ENCODE data around the gene CCDC78. TPM values are rescaled to one million over a fixed set of nuclear protein-coding genes. Genes with fewer than 3 reads are reported as not detected.
A peak's percentile ranks its signal among the peaks of the same experiment; 100 is the strongest.

CCDC78 gene
- polyA plus RNA-seq, 1 donor from 2014 or later, result 10.7 TPM

DNA sequence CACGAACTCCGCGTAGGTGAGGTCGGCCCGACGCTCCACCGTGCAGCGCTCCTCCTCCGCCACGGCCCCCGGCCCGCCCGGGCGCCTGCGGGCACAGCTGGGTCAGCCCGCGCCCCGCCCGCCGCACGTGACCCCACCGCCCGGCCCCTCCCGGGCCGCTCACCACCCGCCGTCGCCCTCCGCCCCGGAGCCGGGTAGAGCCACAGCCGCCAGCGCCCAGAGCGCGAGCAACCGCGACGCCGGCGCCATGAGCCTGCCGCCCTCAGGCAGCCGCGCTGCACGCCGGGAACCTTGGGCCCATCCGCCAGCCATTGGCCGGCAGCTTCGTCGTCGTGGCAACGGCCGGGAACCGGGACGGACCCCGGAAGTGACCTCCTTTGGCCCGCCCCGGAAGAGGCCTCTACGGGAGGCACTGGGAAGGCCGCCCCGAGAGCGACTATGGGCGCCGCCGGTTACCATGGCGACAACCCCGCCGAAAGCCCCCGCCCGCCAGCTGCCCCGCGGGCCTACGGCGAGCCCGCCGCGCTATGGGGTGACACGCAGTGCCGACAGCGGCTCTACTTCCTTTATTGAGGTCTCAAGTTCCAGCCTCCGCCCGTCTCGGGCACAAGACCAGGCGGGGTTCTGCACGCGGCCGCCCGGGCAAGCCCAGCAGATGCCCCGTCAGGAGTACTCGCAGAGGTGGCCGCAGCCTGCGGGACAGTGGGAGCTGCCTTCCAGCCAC is 42.0 kb downstream of the CCDC78 start, which contains the start of gene JMJD8 (continued):
- TF ChIP-seq, protein P1, sequence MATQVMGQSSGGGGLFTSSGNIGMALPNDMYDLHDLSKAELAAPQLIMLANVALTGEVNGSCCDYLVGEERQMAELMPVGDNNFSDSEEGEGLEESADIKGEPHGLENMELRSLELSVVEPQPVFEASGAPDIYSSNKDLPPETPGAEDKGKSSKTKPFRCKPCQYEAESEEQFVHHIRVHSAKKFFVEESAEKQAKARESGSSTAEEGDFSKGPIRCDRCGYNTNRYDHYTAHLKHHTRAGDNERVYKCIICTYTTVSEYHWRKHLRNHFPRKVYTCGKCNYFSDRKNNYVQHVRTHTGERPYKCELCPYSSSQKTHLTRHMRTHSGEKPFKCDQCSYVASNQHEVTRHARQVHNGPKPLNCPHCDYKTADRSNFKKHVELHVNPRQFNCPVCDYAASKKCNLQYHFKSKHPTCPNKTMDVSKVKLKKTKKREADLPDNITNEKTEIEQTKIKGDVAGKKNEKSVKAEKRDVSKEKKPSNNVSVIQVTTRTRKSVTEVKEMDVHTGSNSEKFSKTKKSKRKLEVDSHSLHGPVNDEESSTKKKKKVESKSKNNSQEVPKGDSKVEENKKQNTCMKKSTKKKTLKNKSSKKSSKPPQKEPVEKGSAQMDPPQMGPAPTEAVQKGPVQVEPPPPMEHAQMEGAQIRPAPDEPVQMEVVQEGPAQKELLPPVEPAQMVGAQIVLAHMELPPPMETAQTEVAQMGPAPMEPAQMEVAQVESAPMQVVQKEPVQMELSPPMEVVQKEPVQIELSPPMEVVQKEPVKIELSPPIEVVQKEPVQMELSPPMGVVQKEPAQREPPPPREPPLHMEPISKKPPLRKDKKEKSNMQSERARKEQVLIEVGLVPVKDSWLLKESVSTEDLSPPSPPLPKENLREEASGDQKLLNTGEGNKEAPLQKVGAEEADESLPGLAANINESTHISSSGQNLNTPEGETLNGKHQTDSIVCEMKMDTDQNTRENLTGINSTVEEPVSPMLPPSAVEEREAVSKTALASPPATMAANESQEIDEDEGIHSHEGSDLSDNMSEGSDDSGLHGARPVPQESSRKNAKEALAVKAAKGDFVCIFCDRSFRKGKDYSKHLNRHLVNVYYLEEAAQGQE (IDR thresholded peaks at IDR 0.05; ENCODE audit: borderline replicate concordance), result no peak

DNA sequence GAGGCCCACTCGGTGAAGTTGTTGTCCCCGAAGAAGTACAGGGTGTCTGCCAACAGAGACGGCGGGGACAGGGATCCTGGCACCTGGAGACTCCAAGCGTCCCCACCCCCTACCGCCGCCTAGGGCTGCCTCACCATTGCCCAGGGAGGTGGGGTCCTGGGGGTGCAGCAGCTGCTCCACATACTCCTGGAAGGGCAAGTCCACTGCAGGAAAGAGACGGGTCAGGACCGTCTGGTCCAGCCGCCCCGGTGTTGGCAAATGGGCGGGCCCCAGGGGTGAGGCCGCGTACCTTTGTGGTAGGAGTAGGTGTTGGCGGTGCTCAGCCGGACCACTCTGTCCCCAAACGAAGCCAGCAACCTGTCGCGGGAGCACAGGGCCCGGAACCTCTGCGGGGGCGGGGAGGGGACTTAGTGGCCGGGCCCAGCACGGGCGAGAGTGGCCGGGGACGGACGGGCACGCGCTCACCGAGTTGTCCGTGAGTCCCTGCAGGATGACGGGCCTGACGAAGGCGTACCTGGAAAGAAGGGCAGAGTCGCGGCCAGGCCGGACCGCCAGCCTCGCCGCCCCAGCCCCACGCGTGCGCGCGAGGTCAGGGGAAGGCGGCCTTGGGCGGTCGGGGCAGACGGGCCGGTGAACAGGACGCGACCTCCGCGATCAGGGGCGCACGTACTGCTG is 42.7 kb downstream of the CCDC78 start:
- H3K79me2 ChIP-seq (replicated peaks; ENCODE audit: insufficient read depth, low read length), result peaks cover 20% of the 10 kb centered on the region
- no peak overlapping the region for H3K27ac ChIP-seq (ENCODE audit: low read length)
- no peak overlapping the region for H3K4me2 ChIP-seq (ENCODE audit: low read length)
- H3K27me3 ChIP-seq (ENCODE audit: insufficient read depth, low read depth, low read length), result no peaks in the 10 kb centered on the region
- H3K9ac ChIP-seq (ENCODE audit: low read length), result peak overlapping the region; percentile 52
- TF ChIP-seq, protein P1 (IDR thresholded peaks at IDR 0.05; ENCODE audit: borderline replicate concordance), result no peak
- TF ChIP-seq TAF1 (IDR thresholded peaks at IDR 0.05; ENCODE audit: low read depth), result no peak
- TF ChIP-seq MXI1 (conservative IDR thresholded peaks at IDR 0.05; ENCODE audit: poor library complexity, severe bottlenecking), result no peak
- no peak for TF ChIP-seq EZH2 (IDR thresholded peaks at IDR 0.05; ENCODE audit: borderline replicate concordance, insufficient read depth, low read length, poor library complexity, severe bottlenecking)
- TF ChIP-seq RAD21 (conservative IDR thresholded peaks at IDR 0.05), result no peak
- no peak for TF ChIP-seq SMC3 (conservative IDR thresholded peaks at IDR 0.05; ENCODE audit: poor library complexity)
- TF ChIP-seq, protein P2, sequence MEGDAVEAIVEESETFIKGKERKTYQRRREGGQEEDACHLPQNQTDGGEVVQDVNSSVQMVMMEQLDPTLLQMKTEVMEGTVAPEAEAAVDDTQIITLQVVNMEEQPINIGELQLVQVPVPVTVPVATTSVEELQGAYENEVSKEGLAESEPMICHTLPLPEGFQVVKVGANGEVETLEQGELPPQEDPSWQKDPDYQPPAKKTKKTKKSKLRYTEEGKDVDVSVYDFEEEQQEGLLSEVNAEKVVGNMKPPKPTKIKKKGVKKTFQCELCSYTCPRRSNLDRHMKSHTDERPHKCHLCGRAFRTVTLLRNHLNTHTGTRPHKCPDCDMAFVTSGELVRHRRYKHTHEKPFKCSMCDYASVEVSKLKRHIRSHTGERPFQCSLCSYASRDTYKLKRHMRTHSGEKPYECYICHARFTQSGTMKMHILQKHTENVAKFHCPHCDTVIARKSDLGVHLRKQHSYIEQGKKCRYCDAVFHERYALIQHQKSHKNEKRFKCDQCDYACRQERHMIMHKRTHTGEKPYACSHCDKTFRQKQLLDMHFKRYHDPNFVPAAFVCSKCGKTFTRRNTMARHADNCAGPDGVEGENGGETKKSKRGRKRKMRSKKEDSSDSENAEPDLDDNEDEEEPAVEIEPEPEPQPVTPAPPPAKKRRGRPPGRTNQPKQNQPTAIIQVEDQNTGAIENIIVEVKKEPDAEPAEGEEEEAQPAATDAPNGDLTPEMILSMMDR (IDR thresholded peaks at IDR 0.05; ENCODE audit: poor library complexity, severe bottlenecking), result no peak
- no peaks in the 10 kb centered on the region for H3K36me3 ChIP-seq (ENCODE audit: insufficient read depth, low read length)
- peaks cover 6% of the 10 kb centered on the region for H4K20me1 ChIP-seq (ENCODE audit: insufficient read depth)
- H3K9me3 ChIP-seq (ENCODE audit: low read length), result no peaks in the 10 kb centered on the region
- no peak overlapping the region for H2AFZ ChIP-seq (ENCODE audit: low read depth, low read length)
- H3K9me2 ChIP-seq (ENCODE audit: insufficient read depth, low read length), result no peaks in the 10 kb centered on the region
- peak overlapping the region; percentile 71 for H3K4me3 ChIP-seq (ENCODE audit: low read length)
- no peaks in the 10 kb centered on the region for H3F3A ChIP-seq (ENCODE audit: insufficient read depth, low read length, poor library complexity, severe bottlenecking)

All from neural cell (in vitro differentiated cells).